Parathyroid adenoma (tissue), 2 donors: ENCODE results near the gene SPOCK3.
"Not testable (repeated sequence)": the region's sequence is repeated elsewhere in the genome, so short reads cannot be mapped to it uniquely, and the experiment has no call there.

Experiments
- H2AFZ ChIP-seq: fragments of 300-600 bp; sonication (generic); one replicate; pipeline ENCODE4 v1.7.0; 2017; ENCODE audit warnings: antibody characterized with exemption, mild to moderate bottlenecking
- H3K27ac ChIP-seq: fragments of 300-600 bp; sonication (generic); one replicate; pipeline ENCODE4 v1.7.0; 2017
- H3K27me3 ChIP-seq: fragments of 300-600 bp; sonication (generic); one replicate; pipeline ENCODE4 v1.7.0; 2017; ENCODE audit warnings: low read length; ENCODE audit not compliant: control insufficient read depth, insufficient read depth
- H3K36me3 ChIP-seq: fragments of 300-600 bp; sonication (generic); one replicate; pipeline ENCODE4 v1.7.0; 2017; ENCODE audit warnings: low read length; ENCODE audit not compliant: control insufficient read depth, insufficient read depth
- H3K4me1 ChIP-seq: fragments of 300-600 bp; sonication (generic); one replicate; pipeline ENCODE4 v1.7.0; 2017; ENCODE audit warnings: control low read depth
- H3K4me2 ChIP-seq: fragments of 300-600 bp; sonication (generic); one replicate; pipeline ENCODE4 v1.7.0; 2017; ENCODE audit warnings: low read length
- H3K4me3 ChIP-seq: fragments of 300-600 bp; sonication (generic); one replicate; pipeline ENCODE4 v1.7.0; 2017; ENCODE audit warnings: low read depth, low read length
- H3K79me2 ChIP-seq: fragments of 300-600 bp; sonication (generic); one replicate; pipeline ENCODE4 v1.7.0; 2017; ENCODE audit warnings: control low read depth
- H3K9ac ChIP-seq: fragments of 300-600 bp; sonication (generic); one replicate; pipeline ENCODE4 v1.7.0; 2017; ENCODE audit warnings: mild to moderate bottlenecking
- H3K9me3 ChIP-seq: fragments of 300-600 bp; sonication (generic); one replicate; pipeline ENCODE4 v1.7.0; 2017; ENCODE audit warnings: low read length; ENCODE audit not compliant: control insufficient read depth
- CTCF ChIP-seq: fragments of 300-600 bp; sonication (generic); IDR thresholded peaks from one replicate; pipeline ENCODE4 v1.7.0; 2017; ENCODE audit warnings: antibody characterized with exemption, mild to moderate bottlenecking
- donor health status: primary hyperparathyroidism.

SPOCK3 gene

GRCh38 chr4:166741742-166742141 lies 492.6 kb downstream of the SPOCK3 start:
- Histone ChIP-seq H3K36me3 (no peaks in the 10 kb centered on the region), H3K4me3 (no peak overlapping the region), H3K27ac (no peak overlapping the region), H3K4me2 (no peak overlapping the region), H3K9me3 (no peaks in the 10 kb centered on the region), H3K4me1 (no peaks in the 10 kb centered on the region), H3K79me2 (no peaks in the 10 kb centered on the region), H3K9ac (no peak overlapping the region), H3K27me3 (no peaks in the 10 kb centered on the region), H2AFZ (no peak overlapping the region)
- TF ChIP-seq CTCF: no peak

GRCh38 chr4:166739215-166739614 lies 495.1 kb downstream of the SPOCK3 start:
- not testable (repeated sequence) for H3K4me1 ChIP-seq, H3K36me3 ChIP-seq, H2AFZ ChIP-seq, H3K4me3 ChIP-seq, H3K27me3 ChIP-seq, H3K27ac ChIP-seq, H3K9me3 ChIP-seq, H3K79me2 ChIP-seq, H3K9ac ChIP-seq, H3K4me2 ChIP-seq

GRCh38 chr4:166737430-166737829 lies 496.9 kb downstream of the SPOCK3 start:
- no peak overlapping the region for H3K9ac ChIP-seq
- H3K4me2 ChIP-seq: no peak overlapping the region
- H3K27ac ChIP-seq: no peak overlapping the region
- H2AFZ ChIP-seq: no peak overlapping the region
- H3K27me3 ChIP-seq: no peaks in the 10 kb centered on the region
- no peaks in the 10 kb centered on the region for H3K79me2 ChIP-seq
- no peaks in the 10 kb centered on the region for H3K4me1 ChIP-seq
- H3K36me3 ChIP-seq: no peaks in the 10 kb centered on the region
- no peak for TF ChIP-seq CTCF
- no peak overlapping the region for H3K4me3 ChIP-seq
- H3K9me3 ChIP-seq: no peaks in the 10 kb centered on the region

- Histone ChIP-seq H3K4me2 (no peak overlapping the region), H3K36me3 (no peaks in the 10 kb centered on the region), H3K4me1 (no peaks in the 10 kb centered on the region), H3K4me3 (no peak overlapping the region), H3K27me3 (no peaks in the 10 kb centered on the region), H3K79me2 (no peaks in the 10 kb centered on the region), H3K9ac (no peak overlapping the region), H2AFZ (no peak overlapping the region), H3K27ac (no peak overlapping the region), H3K9me3 (no peaks in the 10 kb centered on the region)
- no peak for TF ChIP-seq CTCF
These were observed 498.7 kb downstream of the SPOCK3 start for GRCh38 chr4:166735553-166735952.

- TF ChIP-seq CTCF: no peak
These were observed 499.5 kb downstream of the SPOCK3 start for GRCh38 chr4:166734797-166735196.

More at GRCh38 chr4:166734797-166735196, 499.5 kb downstream of the SPOCK3 start:
- no peak overlapping the region for H3K4me3 ChIP-seq
- H3K9ac ChIP-seq: no peak overlapping the region
- no peaks in the 10 kb centered on the region for H3K36me3 ChIP-seq
- no peak overlapping the region for H2AFZ ChIP-seq
- H3K4me1 ChIP-seq: no peaks in the 10 kb centered on the region
- no peaks in the 10 kb centered on the region for H3K9me3 ChIP-seq
- H3K27me3 ChIP-seq: no peaks in the 10 kb centered on the region
- no peaks in the 10 kb centered on the region for H3K79me2 ChIP-seq
- H3K27ac ChIP-seq: no peak overlapping the region
- no peak overlapping the region for H3K4me2 ChIP-seq
